ENCODE measurements around the gene SEC14L3.
"Not testable (repeated sequence)": the region's sequence is repeated elsewhere in the genome, so short reads cannot be mapped to it uniquely, and the experiment has no call there.

SEC14L3 gene

DNA sequence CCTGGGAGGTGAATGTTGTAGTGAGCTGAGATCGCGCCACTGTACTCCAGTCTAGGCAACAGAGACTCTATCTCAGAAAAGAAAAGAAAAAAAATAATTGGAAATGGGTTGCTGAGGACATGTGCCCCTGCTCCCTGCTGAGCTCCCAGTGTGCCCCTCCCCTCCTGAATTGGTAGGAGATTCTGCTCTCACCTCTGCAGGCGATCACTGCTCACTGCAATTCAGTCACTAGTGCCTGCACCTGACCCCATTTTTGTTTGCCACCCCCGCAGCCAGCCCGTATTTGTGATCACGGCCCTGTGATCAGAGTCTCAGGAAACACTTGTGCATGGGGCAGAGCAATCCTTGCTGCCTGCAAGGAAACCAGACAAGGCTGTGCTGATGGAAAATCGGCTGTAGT, 16.3 kb upstream of the SEC14L3 start:
- DNase-seq (ENCODE audit: low read depth, low spot score), result no peak
- no peak overlapping the region for H3K4me3 ChIP-seq (ENCODE audit: low read length)

DNA sequence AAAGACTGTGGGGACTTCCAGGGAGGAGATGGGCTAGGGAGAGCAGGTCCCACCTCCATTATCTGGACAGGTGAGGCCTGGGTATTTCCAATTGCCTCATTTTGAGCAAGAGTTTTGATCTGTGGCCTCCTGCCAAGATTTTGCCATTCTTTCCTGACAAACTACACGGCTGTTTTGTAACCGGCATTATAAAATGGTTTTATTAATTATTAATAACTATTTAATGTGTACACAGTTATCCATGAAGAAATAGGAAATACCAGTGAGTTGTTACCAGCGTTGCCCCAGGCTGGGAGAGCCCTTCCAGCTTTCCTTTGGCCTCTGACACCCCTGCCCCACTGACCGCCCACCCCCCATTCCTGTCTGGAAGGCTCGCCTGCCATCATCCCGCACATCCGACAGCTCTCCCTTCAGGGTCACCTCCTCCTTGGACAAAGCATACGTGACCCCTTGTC, 14.9 kb upstream of the SEC14L3 start:
- no peak for DNase-seq (ENCODE audit: low read depth, low spot score)
- H3K4me3 ChIP-seq (ENCODE audit: low read length), result no peak overlapping the region

DNA sequence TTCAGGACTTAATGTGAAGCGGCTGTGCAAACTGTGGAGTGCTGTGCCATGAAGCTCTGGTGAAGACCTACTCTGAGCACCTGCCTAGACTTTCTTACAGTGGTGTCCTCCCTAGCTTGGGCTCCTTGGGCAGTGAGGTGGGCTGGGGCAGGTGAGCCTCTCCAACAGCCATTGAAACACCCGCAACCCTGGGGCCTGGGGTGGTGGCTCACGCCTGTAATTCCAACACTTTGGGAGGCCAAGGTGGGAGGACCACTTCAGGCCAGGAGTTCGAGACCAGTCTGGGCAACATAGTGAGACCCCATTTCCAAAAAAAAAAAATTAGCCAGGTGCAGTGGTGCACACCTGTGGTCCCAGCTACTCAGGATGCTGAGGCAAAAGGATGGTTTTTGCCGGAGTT, 14.3 kb upstream of the SEC14L3 start:
- no peak overlapping the region for H3K4me3 ChIP-seq (ENCODE audit: low read length)
- no peak for DNase-seq (ENCODE audit: low read depth, low spot score)

- DNase-seq (ENCODE audit: low read depth, low spot score), result peak; percentile 34
- H3K4me3 ChIP-seq (ENCODE audit: low read length), result no peak overlapping the region
These were observed 13.7 kb upstream of the SEC14L3 start for GRCh38 chr22:30485362-30485988.

DNA sequence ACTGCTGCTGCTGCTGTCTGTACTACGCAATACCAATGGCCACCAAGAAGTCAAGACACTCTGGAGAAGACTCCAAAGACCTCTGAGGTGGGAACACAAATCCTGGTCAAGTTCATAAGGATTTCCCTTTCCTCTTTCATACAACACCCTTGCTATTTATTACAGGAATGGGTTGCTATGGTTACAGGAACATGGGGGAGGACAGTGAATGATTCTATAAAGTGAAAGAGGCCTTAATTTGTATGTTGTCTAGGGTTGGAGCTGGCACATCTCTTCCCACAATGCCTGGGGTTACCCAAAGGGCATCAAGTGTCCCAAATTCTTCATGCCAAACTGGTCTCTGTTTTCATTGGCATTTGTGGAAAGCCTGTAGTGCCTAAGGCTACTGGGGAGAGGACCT, 11.4 kb upstream of the SEC14L3 start:
- H3K4me3 ChIP-seq (ENCODE audit: low read length), result no peak overlapping the region
- no peak for DNase-seq (ENCODE audit: low read depth, low spot score)

DNA sequence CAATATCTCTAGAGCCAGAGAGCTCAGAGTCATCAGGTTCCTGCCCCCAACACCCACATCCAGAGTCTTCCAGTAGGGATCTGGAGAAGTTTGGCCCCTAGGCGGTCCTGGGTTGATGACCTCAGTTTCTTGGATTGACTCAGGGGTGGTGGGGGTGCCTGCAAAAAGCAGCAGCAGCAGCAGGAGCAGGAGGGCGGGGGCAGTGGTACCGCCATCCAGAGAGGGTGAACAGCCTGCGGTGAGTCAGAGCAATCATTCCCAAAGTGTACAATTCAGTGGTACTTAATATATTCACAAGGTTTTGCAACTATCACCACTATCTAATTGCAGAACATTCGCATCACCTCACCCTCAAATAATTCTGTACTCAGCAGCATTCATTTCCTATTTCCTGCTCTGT, 9.9 kb upstream of the SEC14L3 start:
- no peak for DNase-seq (ENCODE audit: low read depth, low spot score)
- no peak overlapping the region for H3K4me3 ChIP-seq (ENCODE audit: low read length)

DNA sequence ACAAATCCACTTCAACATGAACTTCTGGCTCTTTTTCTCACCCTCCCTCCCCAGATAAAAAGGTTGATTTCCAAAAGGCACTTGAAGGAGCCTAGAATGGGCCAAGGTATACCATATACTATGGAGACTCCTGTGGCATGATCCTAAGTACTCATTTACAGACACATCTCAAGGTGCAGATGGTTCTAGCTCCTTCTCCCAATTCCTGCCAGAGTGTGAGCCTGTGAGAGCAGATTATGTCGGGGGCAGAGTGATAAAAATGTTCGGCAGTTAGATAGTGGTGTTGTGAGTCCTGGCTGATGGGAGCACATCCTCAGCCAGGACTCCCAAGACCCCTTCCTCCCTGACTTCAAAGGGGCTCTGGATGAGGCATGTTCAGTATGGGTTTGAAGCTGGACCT, 8.2 kb upstream of the SEC14L3 start:
- no peak for DNase-seq (ENCODE audit: low read depth, low spot score)
- no peak overlapping the region for H3K4me3 ChIP-seq (ENCODE audit: low read length)

GRCh38 chr22:30474683-30475424, 3.0 kb upstream of the SEC14L3 start:
- peak; percentile 38 for DNase-seq (ENCODE audit: low read depth, low spot score)
- no peak overlapping the region for H3K4me3 ChIP-seq (ENCODE audit: low read length)

DNA sequence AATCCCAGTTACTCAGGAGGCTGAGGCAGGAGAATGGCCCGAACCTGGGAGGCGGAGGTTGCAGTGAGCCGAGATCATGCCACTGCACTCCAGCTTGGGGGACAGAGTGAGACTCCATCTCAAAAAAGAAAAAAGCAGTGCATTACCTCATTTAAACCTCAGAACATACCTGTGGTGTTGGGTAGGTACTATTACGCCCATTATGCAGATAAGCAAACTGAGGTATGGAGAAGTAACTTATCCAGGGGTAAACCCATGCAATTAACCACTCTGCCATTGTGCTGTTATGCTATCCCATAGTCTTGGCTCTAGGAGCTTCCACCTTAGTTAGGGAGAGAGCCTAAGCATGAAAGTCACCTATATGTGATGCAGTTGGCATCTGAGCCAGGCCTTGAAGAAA, 2.3 kb upstream of the SEC14L3 start:
- no peak for DNase-seq (ENCODE audit: low read depth, low spot score)
- no peak overlapping the region for H3K4me3 ChIP-seq (ENCODE audit: low read length)

DNA sequence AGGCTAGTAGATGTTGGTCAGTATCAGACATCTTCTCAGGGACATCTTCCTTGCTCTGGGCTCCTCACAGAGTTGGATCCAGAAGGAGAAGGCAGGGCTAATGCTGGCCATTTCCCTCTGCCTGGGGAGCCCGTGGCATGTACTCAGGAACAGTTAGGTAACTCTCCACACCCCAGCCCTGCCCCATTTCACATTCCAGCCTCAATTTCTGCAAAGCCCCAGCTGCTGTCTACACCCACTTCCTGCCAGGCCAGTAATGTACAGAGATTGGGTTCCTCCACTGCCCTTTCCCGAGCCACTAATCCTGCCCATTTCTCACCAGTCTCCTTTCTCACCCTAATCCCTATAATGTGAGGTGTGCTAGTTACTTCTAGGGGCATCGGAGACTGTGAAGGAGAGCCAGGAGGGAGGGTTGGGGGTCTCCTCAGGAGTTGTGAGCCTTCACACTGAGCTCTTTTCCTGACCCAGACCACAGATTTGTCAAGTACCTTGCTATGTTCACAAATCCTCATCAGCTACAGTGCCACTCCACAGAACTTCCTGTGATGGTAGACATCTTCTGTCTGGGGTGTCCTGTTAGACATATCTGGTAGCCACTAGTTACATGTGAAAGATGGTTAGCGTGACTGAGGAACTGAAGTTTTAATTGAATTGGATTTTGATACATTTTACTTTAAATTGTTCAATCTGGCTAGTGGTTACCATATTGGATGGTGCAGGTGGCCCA, 1.3 kb upstream of the SEC14L3 start:
- H3K4me3 ChIP-seq (ENCODE audit: low read length), result no peak overlapping the region
- DNase-seq (ENCODE audit: low read depth, low spot score), result no peak

DNA sequence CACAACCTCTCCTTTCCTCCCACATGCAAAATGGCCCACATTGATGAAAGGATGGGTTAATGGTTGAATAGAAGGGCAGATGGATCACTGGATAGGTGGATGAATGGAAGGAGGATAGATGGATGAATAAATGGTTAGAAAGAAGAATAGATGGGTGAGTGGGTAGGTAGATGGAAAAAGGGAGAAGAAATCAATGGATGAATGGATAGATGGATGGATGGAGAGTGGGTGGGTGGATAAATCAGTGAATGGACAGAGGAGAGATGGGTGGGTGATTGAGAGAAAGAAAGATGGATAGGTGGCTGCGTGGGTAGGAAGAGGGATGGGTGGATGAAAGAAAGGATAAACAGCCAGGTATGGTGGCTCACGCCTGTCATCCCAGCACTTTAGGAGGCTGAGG, 1.2 kb downstream of the SEC14L3 start:
- DNase-seq (ENCODE audit: low read depth, low spot score), result no peak

GRCh38 chr22:30469165-30469564, 2.7 kb downstream of the SEC14L3 start:
- no peak overlapping the region for H3K4me3 ChIP-seq (ENCODE audit: low read length)
- no peak for DNase-seq (ENCODE audit: low read depth, low spot score)

More for the DNA sequence above, 1.2 kb downstream of the SEC14L3 start:
- no peak overlapping the region for H3K4me3 ChIP-seq (ENCODE audit: low read length)

DNA sequence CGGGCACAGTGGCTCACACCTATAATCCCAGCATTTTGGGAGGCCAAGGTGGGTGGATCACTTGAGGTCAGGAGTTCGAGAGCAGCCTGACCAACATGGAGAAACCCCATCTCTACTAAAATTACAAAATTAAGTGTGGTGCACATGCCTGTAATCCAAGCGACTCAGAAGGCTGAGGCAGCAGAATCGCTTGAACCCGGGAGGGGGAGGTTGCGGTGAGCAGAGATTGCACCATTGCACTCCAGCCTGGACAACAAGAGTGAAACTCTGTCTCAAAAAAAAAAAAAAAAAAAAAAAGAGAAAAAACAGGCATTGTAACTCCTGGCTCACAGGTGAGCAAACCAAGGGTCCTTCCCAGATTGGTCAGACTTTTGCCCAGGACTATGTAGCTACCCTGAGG, 11.3 kb downstream of the SEC14L3 start:
- not testable (repeated sequence) for H3K4me3 ChIP-seq (ENCODE audit: low read length); DNase-seq (ENCODE audit: low read depth, low spot score)

DNA sequence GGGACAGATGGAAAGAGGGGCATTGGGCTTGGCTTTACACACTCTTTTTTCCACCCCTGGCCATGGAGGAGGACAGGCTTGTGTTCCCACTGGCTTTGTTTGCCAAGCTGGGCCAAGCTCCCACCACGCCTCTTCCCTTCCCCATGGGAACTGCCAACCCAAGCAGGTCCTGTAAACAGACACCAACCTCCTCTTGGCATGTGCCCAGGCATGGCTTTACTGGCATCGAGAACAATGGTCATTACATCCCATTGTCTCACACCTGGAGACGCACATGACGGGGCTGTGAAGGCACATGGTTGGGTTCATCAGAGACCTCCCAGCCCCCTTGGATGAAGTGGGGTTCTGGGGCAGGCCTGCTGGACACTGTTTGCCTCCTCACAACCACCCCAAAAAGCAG, 11.7 kb downstream of the SEC14L3 start:
- H3K4me3 ChIP-seq (ENCODE audit: low read length), result no peak overlapping the region
- no peak for DNase-seq (ENCODE audit: low read depth, low spot score)

- H3K4me3 ChIP-seq (ENCODE audit: low read length), result no peak overlapping the region
- DNase-seq (ENCODE audit: low read depth, low spot score), result peak; percentile 42
These were observed 12.4 kb downstream of the SEC14L3 start for GRCh38 chr22:30459181-30460052.

GRCh38 chr22:30457981-30458380, 13.8 kb downstream of the SEC14L3 start:
- no peak overlapping the region for H3K4me3 ChIP-seq (ENCODE audit: low read length)
- no peak for DNase-seq (ENCODE audit: low read depth, low spot score)

DNA sequence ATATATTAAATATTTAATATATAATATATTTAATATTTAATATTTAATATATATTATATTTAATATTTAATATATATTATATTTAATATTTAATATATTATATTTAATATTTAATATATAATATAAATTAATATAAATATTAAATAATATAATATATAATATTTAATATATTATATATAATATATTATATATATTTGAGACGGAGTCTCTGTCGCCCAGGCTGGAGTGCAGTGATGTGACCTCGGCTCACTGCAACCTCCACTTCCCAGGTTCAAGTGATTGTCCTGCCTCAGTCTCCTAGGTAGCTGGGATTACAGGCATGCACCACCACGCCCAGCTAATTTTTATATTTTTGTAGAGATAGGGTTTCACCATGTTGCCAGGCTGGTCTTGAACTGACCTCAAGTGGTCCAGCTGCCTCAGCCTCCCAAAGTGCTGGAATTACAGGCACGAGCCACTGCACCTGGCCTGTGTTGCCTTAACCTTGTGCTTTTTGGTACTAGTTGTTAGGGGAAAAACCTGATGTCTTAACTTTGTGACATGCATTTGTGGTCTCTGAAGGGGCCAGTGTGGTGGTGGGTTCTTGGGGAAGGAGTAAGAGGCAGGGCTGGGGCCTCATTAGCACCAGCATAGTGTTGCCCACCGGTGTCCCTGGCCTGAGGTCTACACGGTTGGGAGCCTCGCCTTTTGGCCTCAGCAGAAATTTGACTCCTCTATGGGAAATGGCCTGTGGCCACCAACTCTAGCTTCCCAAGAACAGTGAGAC, 16.6 kb downstream of the SEC14L3 start:
- DNase-seq (ENCODE audit: low read depth, low spot score), result no peak
- H3K4me3 ChIP-seq (ENCODE audit: low read length), result no peak overlapping the region

- no peak for DNase-seq (ENCODE audit: low read depth, low spot score)
These were observed 17.9 kb downstream of the SEC14L3 start for GRCh38 chr22:30453731-30454510.

More at GRCh38 chr22:30453731-30454510, 17.9 kb downstream of the SEC14L3 start:
- no peak overlapping the region for H3K4me3 ChIP-seq (ENCODE audit: low read length)
